WTC11 (cell line): ENCODE results near the gene CACNA1D.

Experiments used
- FOXJ3 ChIP-seq: sonication (generic); formaldehyde crosslinking; IDR thresholded peaks from 2 replicates; pipeline ENCODE4 v1.9.0; 2021; ENCODE audit warnings: missing genetic modification reagents, mild to moderate bottlenecking, borderline replicate concordance
- MAX ChIP-seq: sonication (generic); formaldehyde crosslinking; IDR thresholded peaks from 2 replicates; pipeline ENCODE4 v1.8.0; 2022; ENCODE audit warnings: mild to moderate bottlenecking, missing genetic modification reagents
- MYBL2 ChIP-seq: sonication (generic); formaldehyde crosslinking; IDR thresholded peaks from 2 replicates; pipeline ENCODE4 v1.8.1; 2023; ENCODE audit warnings: mild to moderate bottlenecking, moderate library complexity, missing genetic modification reagents
- NFYB ChIP-seq: sonication (generic); formaldehyde crosslinking; conservative IDR thresholded peaks from 2 replicates; pipeline ENCODE4 v1.8.0; 2022; ENCODE audit warnings: low read depth, missing genetic modification reagents
- TEAD4 ChIP-seq: sonication (generic); formaldehyde crosslinking; IDR thresholded peaks from 2 replicates; pipeline ENCODE4 v1.8.0; 2022; ENCODE audit warnings: mild to moderate bottlenecking, missing genetic modification reagents
- USF1 ChIP-seq: sonication (generic); formaldehyde crosslinking; IDR thresholded peaks from 2 replicates; pipeline ENCODE4 v1.8.0; 2022; ENCODE audit warnings: mild to moderate bottlenecking, missing genetic modification reagents
- ZNF671 ChIP-seq: fragments of 250-450 bp; sonication (Bioruptor Pico); IDR thresholded peaks from 2 replicates; pipeline ENCODE4 v1.8.0; 2021; ENCODE audit warnings: mild to moderate bottlenecking
- TF ChIP-seq, protein P1 (sequence below): fragments of 200-600 bp; IDR thresholded peaks from 2 replicates; pipeline ENCODE4 v1.8.0; 2022; ENCODE audit warnings: antibody characterized with exemption

DNA sequence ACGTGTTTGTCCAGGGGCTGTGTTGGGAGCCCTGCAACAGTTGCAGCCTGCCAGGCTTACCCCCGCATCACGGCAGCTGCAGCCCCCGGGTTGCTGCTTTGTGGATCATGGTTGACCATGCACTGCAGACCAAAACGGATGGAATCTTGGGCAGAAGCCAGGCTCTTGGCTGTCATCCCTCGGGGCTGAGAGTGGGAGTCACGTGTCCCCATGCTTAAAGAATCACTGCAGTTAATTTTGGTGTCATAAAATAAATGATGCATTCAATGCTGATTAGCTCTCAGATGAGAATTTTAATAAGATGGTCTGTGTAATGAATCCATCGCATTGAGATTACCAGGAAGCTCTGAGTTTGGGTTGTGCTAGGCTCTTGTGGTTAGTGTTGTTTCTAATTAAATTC, 236.2 kb downstream of the CACNA1D start:
- TF ChIP-seq USF1 (no peak), NFYB (CRISPR knock-in tag) (no peak), MAX (no peak), TEAD4 (no peak), ZNF671 (CRISPR knock-in tag) (no peak), FOXJ3 (CRISPR knock-in tag) (no peak), MYBL2 (no peak)
- TF ChIP-seq, protein P1, sequence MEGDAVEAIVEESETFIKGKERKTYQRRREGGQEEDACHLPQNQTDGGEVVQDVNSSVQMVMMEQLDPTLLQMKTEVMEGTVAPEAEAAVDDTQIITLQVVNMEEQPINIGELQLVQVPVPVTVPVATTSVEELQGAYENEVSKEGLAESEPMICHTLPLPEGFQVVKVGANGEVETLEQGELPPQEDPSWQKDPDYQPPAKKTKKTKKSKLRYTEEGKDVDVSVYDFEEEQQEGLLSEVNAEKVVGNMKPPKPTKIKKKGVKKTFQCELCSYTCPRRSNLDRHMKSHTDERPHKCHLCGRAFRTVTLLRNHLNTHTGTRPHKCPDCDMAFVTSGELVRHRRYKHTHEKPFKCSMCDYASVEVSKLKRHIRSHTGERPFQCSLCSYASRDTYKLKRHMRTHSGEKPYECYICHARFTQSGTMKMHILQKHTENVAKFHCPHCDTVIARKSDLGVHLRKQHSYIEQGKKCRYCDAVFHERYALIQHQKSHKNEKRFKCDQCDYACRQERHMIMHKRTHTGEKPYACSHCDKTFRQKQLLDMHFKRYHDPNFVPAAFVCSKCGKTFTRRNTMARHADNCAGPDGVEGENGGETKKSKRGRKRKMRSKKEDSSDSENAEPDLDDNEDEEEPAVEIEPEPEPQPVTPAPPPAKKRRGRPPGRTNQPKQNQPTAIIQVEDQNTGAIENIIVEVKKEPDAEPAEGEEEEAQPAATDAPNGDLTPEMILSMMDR, result no peak
